ENCODE results near the gene ABCA13.

ABCA13 gene

GRCh38 chr7:48525736-48526732, 354.8 kb downstream of the ABCA13 start:
- DNase-seq, result no peak
- Histone ChIP-seq H3K4me1 (no peaks in the 10 kb centered on the region), H3K27me3 (no peaks in the 10 kb centered on the region), H3K27ac (no peak overlapping the region), H3K9me3 (no peaks in the 10 kb centered on the region), H3K4me3 (no peak overlapping the region), H3K36me3 (no peaks in the 10 kb centered on the region)
- TF ChIP-seq, protein P1, sequence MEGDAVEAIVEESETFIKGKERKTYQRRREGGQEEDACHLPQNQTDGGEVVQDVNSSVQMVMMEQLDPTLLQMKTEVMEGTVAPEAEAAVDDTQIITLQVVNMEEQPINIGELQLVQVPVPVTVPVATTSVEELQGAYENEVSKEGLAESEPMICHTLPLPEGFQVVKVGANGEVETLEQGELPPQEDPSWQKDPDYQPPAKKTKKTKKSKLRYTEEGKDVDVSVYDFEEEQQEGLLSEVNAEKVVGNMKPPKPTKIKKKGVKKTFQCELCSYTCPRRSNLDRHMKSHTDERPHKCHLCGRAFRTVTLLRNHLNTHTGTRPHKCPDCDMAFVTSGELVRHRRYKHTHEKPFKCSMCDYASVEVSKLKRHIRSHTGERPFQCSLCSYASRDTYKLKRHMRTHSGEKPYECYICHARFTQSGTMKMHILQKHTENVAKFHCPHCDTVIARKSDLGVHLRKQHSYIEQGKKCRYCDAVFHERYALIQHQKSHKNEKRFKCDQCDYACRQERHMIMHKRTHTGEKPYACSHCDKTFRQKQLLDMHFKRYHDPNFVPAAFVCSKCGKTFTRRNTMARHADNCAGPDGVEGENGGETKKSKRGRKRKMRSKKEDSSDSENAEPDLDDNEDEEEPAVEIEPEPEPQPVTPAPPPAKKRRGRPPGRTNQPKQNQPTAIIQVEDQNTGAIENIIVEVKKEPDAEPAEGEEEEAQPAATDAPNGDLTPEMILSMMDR (IDR thresholded peaks at IDR 0.05), result no peak
- intact Hi-C loops (cut with DNase I; ENCODE audit: low total_unique reads), result no loop called here

- TF ChIP-seq, protein P1 (IDR thresholded peaks at IDR 0.05), result no peak
- intact Hi-C loops (cut with DNase I; ENCODE audit: low total_unique reads), result no loop called here
Measured at GRCh38 chr7:48528646-48529045, 357.4 kb downstream of the ABCA13 start.

GRCh38 chr7:48537561-48537960, 366.3 kb downstream of the ABCA13 start:
- no peak overlapping the region for H3K4me3 ChIP-seq
- H3K9me3 ChIP-seq, result peaks cover 0 to 4% (median 0%) of the 10 kb centered on the region in 3 donors
- no peaks in the 10 kb centered on the region for H3K4me1 ChIP-seq
- H3K36me3 ChIP-seq, result no peaks in the 10 kb centered on the region
- intact Hi-C loops (cut with DNase I; ENCODE audit: low total_unique reads), result no loop called here
- H3K27ac ChIP-seq, result no peak overlapping the region
- DNase-seq, result no peak
- no peaks in the 10 kb centered on the region for H3K27me3 ChIP-seq
- TF ChIP-seq, protein P1 (IDR thresholded peaks at IDR 0.05), result no peak

More at GRCh38 chr7:48528646-48529045, 357.4 kb downstream of the ABCA13 start:
- DNase-seq, result no peak
- no peaks in the 10 kb centered on the region for H3K36me3 ChIP-seq
- H3K9me3 ChIP-seq, result no peaks in the 10 kb centered on the region
- no peaks in the 10 kb centered on the region for H3K4me1 ChIP-seq
- H3K27me3 ChIP-seq, result no peaks in the 10 kb centered on the region
- no peak overlapping the region for H3K27ac ChIP-seq
- H3K4me3 ChIP-seq, result no peak overlapping the region

GRCh38 chr7:48540746-48541145, 369.5 kb downstream of the ABCA13 start:
- no peaks in the 10 kb centered on the region for H3K9me3 ChIP-seq
- no peaks in the 10 kb centered on the region for H3K36me3 ChIP-seq
- TF ChIP-seq, protein P1 (IDR thresholded peaks at IDR 0.05), result no peak
- H3K4me3 ChIP-seq, result no peak overlapping the region
- intact Hi-C loops (cut with DNase I; ENCODE audit: low total_unique reads), result no loop called here
- no peak for DNase-seq
- no peak overlapping the region for H3K27ac ChIP-seq
- no peaks in the 10 kb centered on the region for H3K27me3 ChIP-seq
- no peaks in the 10 kb centered on the region for H3K4me1 ChIP-seq

DNA sequence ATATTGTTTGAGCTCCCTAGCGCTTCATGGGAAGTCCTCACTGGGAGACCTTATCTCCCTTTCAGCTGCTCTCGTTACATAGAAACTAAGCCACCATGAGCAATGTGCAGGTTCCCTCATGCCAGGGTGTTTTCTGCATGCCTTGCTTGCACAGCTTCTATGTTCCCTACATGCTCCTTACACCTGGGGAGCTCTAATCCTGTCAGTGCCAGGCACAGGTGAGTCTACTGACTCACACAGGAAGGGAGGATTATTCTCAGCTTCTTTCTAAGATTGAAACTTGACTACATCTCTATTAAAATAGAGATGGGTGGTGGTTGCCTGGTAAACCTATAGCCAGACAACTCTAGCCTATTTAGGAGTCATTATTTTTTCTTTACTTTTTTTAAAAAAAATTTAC, 377.4 kb downstream of the ABCA13 start:
- no peak for DNase-seq
- Histone ChIP-seq H3K4me3 (no peak overlapping the region), H3K4me1 (no peaks in the 10 kb centered on the region), H3K9me3 (no peaks in the 10 kb centered on the region), H3K36me3 (no peaks in the 10 kb centered on the region), H3K27me3 (no peaks in the 10 kb centered on the region), H3K27ac (no peak overlapping the region)
- intact Hi-C loops (cut with DNase I; ENCODE audit: low total_unique reads), result no loop called here
- TF ChIP-seq, protein P1 (IDR thresholded peaks at IDR 0.05), result no peak
